Mammary epithelial cell (primary cell): Measurements from ENCODE around the gene PDE4A.

Experiments
- CTCF ChIP-seq, 2 donors: IDR thresholded peaks in 1 of 2; conservative IDR thresholded peaks in 1 of 2; 2 replicates each; pipeline ENCODE4 v1.5.1; 2011 to 2012; ENCODE audit warnings: inconsistent platforms in 2 of 2, low read length in 2 of 2, mild to moderate bottlenecking in 2 of 2, control low read depth in 1 of 2, low read depth in 1 of 2; ENCODE audit not compliant: insufficient read depth in 1 of 2; ENCODE audit errors: extremely low read depth in 1 of 2
- EZH2 ChIP-seq: IDR thresholded peaks from 2 replicates; pipeline ENCODE4 v1.6.1; 2012; ENCODE audit warnings: low read length, inconsistent platforms, borderline replicate concordance

GRCh38 chr19:10508036-10508435 lies 87.7 kb downstream of the PDE4A start:
- TF ChIP-seq CTCF (conservative IDR thresholded peaks at IDR 0.05 in 1 of 2, IDR thresholded peaks at IDR 0.05 in 1 of 2; ENCODE audit: extremely low read depth in 1 of 2, insufficient read depth in 1 of 2, low read depth in 1 of 2, low read length in 2 of 2) (no peak), EZH2 (no peak)
